Peyer's patch (tissue), 4 donors: ENCODE results near the gene BTBD6.

Experiments
- CTCF ChIP-seq, 6 experiments: fragments of 450-650 bp in 4 of 6; fragments of 200-600 bp in 2 of 6; sonication (generic) in 1 of 6; IDR thresholded peaks; one replicate each; pipeline ENCODE4 v1.5.1; 2017 to 2019; ENCODE audit warnings: antibody characterized with exemption in 6 of 6, mild to moderate bottlenecking in 3 of 6, moderate library complexity in 1 of 6
- POLR2A ChIP-seq, 2 donors: fragments of 450-650 bp; IDR thresholded peaks; one replicate each; pipeline ENCODE4 v1.5.1; 2017; ENCODE audit warnings: antibody characterized with exemption in 2 of 2, mild to moderate bottlenecking in 2 of 2, moderate library complexity in 2 of 2

GRCh38 chr14:105215602-105216001 lies 32.7 kb upstream of the BTBD6 start:
- TF ChIP-seq CTCF (IDR thresholded peaks at IDR 0.05) (no peak), POLR2A (IDR thresholded peaks at IDR 0.05) (no peak)
